Measurements from ENCODE around the gene KDM3A.

Gene KDM3A

GRCh38 chr2:86398500-86399474 is 42.4 kb upstream of the KDM3A start:
- DNase-seq (ENCODE audit: extremely low spot score), result no peak
- TF ChIP-seq CTCF (IDR thresholded peaks at IDR 0.05; ENCODE audit: control extremely low read depth, extremely low read depth, low read depth, missing control alignments), result no peak
- ChIA-PET CTCF (interaction anchor here (1.1 to 1.6 kb wide), 3 partner anchors 12 to 178 kb away, joined by 3 read pairs; no protein-coding TSS in a partner anchor), POLR2A (no interaction called here)

- POLR2A ChIA-PET, result no interaction called here
- CTCF ChIA-PET, result interaction anchor here (1.0 kb wide), 1 partner anchor 179 kb away, joined by 3 read pairs; no protein-coding TSS in a partner anchor
- no peak for TF ChIP-seq CTCF (IDR thresholded peaks at IDR 0.05; ENCODE audit: control extremely low read depth, extremely low read depth, low read depth, missing control alignments)
- no peak for DNase-seq (ENCODE audit: extremely low spot score)
Measured at GRCh38 chr2:86400321-86400720, 40.9 kb upstream of the KDM3A start.

- ChIA-PET CTCF (no interaction called here), POLR2A (no interaction called here)
- DNase-seq (ENCODE audit: extremely low spot score), result no peak
- no peak for TF ChIP-seq CTCF (IDR thresholded peaks at IDR 0.05; ENCODE audit: control extremely low read depth, extremely low read depth, low read depth, missing control alignments)
Measured at GRCh38 chr2:86410581-86410980, 30.6 kb upstream of the KDM3A start.

GRCh38 chr2:86411396-86411795 is 29.8 kb upstream of the KDM3A start:
- ChIA-PET POLR2A (no interaction called here), CTCF (interaction anchor here (0.7 kb wide), 1 partner anchor 13 kb away, joined by 3 read pairs; no protein-coding TSS in a partner anchor)
- TF ChIP-seq CTCF (IDR thresholded peaks at IDR 0.05; ENCODE audit: control extremely low read depth, extremely low read depth, low read depth, missing control alignments), result no peak
- no peak for DNase-seq (ENCODE audit: extremely low spot score)

- ChIA-PET POLR2A (no interaction called here), CTCF (no interaction called here)
- DNase-seq (ENCODE audit: extremely low spot score), result no peak
Measured at GRCh38 chr2:86412007-86412406, 29.2 kb upstream of the KDM3A start.

More at GRCh38 chr2:86412007-86412406, 29.2 kb upstream of the KDM3A start:
- TF ChIP-seq CTCF (IDR thresholded peaks at IDR 0.05; ENCODE audit: control extremely low read depth, extremely low read depth, low read depth, missing control alignments), result no peak

All from GM10248 (cell line).